ENCODE data around the gene CCDC184.

Gene CCDC184

GRCh38 chr12:48179466-48179865 is 4.0 kb upstream of the CCDC184 start:
- no peak for DNase-seq (ENCODE audit: low read depth)

GRCh38 chr12:48180424-48180823 is 3.0 kb upstream of the CCDC184 start:
- DNase-seq (ENCODE audit: low read depth) = no peak

- no peak for DNase-seq (ENCODE audit: low read depth)
Measured at GRCh38 chr12:48180857-48181495, 2.5 kb upstream of the CCDC184 start.

- DNase-seq (ENCODE audit: low read depth) = no peak
Measured at GRCh38 chr12:48182631-48183030, 813 bp upstream of the CCDC184 start.

GRCh38 chr12:48183876-48184548 is 568 bp downstream of the CCDC184 start:
- DNase-seq (ENCODE audit: low read depth) = no peak

- DNase-seq (ENCODE audit: low read depth) = no peak
Measured at GRCh38 chr12:48184549-48184922, 1.1 kb downstream of the CCDC184 start.

- no peak for DNase-seq (ENCODE audit: low read depth)
Measured at GRCh38 chr12:48185181-48185919, 1.9 kb downstream of the CCDC184 start.

GRCh38 chr12:48187916-48188695 is 4.7 kb downstream of the CCDC184 start:
- no peak for DNase-seq (ENCODE audit: low read depth)

GRCh38 chr12:48189331-48190125 is 6.1 kb downstream of the CCDC184 start:
- DNase-seq (ENCODE audit: low read depth) = peak; percentile 38

GRCh38 chr12:48191096-48191495 is 7.7 kb downstream of the CCDC184 start:
- no peak for DNase-seq (ENCODE audit: low read depth)

GRCh38 chr12:48192861-48193260 is 9.4 kb downstream of the CCDC184 start:
- no peak for DNase-seq (ENCODE audit: low read depth)

- no peak for DNase-seq (ENCODE audit: low read depth)
Measured at GRCh38 chr12:48193623-48194022, 10.2 kb downstream of the CCDC184 start.

- DNase-seq (ENCODE audit: low read depth) = no peak
Measured at GRCh38 chr12:48194799-48195201, 11.4 kb downstream of the CCDC184 start.

- DNase-seq (ENCODE audit: low read depth) = no peak
Measured at GRCh38 chr12:48197549-48197970, 14.1 kb downstream of the CCDC184 start.

GRCh38 chr12:48197971-48198671 is 14.7 kb downstream of the CCDC184 start:
- DNase-seq (ENCODE audit: low read depth) = peak; percentile 81

- DNase-seq (ENCODE audit: low read depth) = no peak
Measured at GRCh38 chr12:48198672-48198971, 15.2 kb downstream of the CCDC184 start.

- DNase-seq (ENCODE audit: low read depth) = no peak
Measured at GRCh38 chr12:48198985-48199384, 15.5 kb downstream of the CCDC184 start.

- DNase-seq (ENCODE audit: low read depth) = no peak
Measured at GRCh38 chr12:48199774-48200221, 16.4 kb downstream of the CCDC184 start.

GRCh38 chr12:48201091-48201490 is 17.6 kb downstream of the CCDC184 start:
- DNase-seq (ENCODE audit: low read depth) = no peak

GRCh38 chr12:48201516-48201915 is 18.1 kb downstream of the CCDC184 start:
- no peak for DNase-seq (ENCODE audit: low read depth)

- no peak for DNase-seq (ENCODE audit: low read depth)
Measured at GRCh38 chr12:48202766-48203165, 19.3 kb downstream of the CCDC184 start.

All from activated T-helper 1 cell treated with Interleukin-2 at 50 U/mL for 16 hours (primary cell).